PFSK-1 (cell line): ENCODE results near the gene PCSK5.

Experiments
- FOXP2 ChIP-seq: optimal IDR thresholded peaks from 2 replicates; pipeline ENCODE3; 2011; ENCODE audit warnings: borderline replicate concordance, control low read depth, inconsistent platforms; ENCODE audit not compliant: insufficient read depth; ENCODE audit errors: extremely low read length, extremely low read depth
- POLR2AphosphoS5 ChIP-seq: IDR thresholded peaks from 2 replicates; pipeline ENCODE4 v1.6.1; 2012; ENCODE audit warnings: low read depth, mild to moderate bottlenecking, control low read depth, low read length, moderate library complexity
- SIN3A ChIP-seq: IDR thresholded peaks from 2 replicates; pipeline ENCODE4 v1.6.1; 2012; ENCODE audit warnings: mild to moderate bottlenecking, low read length, moderate library complexity, borderline replicate concordance; ENCODE audit not compliant: insufficient read depth
- TAF1 ChIP-seq: IDR thresholded peaks from 2 replicates; pipeline ENCODE4 v1.6.1; 2012; ENCODE audit warnings: low read length, control low read depth, borderline replicate concordance; ENCODE audit not compliant: insufficient read depth
- TF ChIP-seq, protein P1 (sequence below), 2 experiments: IDR thresholded peaks; 2 replicates each; pipeline versions ENCODE4 v1.6.1 to v1.8.0; 2011 to 2012; ENCODE audit warnings: low read depth in 2 of 2, low read length in 2 of 2, control low read depth in 1 of 2, inconsistent platforms in 1 of 2, mild to moderate bottlenecking in 1 of 2, moderate library complexity in 1 of 2; ENCODE audit not compliant: insufficient read depth in 1 of 2

PCSK5 gene

DNA sequence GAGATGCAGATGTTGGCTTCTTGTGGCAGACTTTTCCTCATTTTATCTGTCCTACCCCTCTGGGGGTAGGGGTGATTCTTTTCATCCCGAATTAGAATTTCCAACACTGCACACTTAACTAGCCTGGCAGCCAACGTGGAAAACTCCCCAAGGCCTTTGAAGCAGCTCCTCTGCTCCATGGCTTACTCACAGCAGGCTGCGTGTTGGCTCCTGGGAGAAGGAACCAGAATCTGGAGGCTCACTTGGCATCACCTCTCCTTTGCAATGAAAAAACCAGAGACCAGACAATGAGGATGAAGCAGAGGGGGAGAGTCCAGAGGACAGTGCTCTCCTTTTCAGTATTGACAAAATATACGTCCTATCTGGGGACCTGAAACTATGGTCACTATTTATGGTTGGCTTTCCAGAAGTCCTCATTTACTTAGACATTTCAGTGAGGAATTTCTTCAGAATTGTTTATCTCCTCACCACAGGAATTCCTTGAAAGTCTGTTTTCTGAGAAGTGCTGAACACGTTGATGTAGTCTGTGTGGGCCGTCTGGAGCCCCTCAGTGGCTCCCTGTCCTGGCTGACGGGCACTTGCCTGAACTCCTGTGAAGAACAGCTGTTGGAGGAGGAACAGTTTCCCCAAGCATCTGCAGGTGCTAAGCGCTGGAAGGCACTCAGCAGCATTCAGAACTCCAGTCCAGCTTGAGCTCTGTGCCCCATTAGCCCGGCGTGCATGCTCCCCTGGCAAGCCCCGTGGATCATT, 272.5 kb downstream of the PCSK5 start:
- TF ChIP-seq TAF1 (no peak), POLR2AphosphoS5 (no peak), FOXP2 (no peak), SIN3A (no peak)
- TF ChIP-seq, protein P1, sequence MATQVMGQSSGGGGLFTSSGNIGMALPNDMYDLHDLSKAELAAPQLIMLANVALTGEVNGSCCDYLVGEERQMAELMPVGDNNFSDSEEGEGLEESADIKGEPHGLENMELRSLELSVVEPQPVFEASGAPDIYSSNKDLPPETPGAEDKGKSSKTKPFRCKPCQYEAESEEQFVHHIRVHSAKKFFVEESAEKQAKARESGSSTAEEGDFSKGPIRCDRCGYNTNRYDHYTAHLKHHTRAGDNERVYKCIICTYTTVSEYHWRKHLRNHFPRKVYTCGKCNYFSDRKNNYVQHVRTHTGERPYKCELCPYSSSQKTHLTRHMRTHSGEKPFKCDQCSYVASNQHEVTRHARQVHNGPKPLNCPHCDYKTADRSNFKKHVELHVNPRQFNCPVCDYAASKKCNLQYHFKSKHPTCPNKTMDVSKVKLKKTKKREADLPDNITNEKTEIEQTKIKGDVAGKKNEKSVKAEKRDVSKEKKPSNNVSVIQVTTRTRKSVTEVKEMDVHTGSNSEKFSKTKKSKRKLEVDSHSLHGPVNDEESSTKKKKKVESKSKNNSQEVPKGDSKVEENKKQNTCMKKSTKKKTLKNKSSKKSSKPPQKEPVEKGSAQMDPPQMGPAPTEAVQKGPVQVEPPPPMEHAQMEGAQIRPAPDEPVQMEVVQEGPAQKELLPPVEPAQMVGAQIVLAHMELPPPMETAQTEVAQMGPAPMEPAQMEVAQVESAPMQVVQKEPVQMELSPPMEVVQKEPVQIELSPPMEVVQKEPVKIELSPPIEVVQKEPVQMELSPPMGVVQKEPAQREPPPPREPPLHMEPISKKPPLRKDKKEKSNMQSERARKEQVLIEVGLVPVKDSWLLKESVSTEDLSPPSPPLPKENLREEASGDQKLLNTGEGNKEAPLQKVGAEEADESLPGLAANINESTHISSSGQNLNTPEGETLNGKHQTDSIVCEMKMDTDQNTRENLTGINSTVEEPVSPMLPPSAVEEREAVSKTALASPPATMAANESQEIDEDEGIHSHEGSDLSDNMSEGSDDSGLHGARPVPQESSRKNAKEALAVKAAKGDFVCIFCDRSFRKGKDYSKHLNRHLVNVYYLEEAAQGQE (IDR thresholded peaks at IDR 0.05; ENCODE audit: insufficient read depth in 1 of 2, low read depth in 2 of 2, low read length in 2 of 2): no peak

GRCh38 chr9:76166526-76166925, 276.1 kb downstream of the PCSK5 start:
- TF ChIP-seq, protein P1 (IDR thresholded peaks at IDR 0.05; ENCODE audit: insufficient read depth in 1 of 2, low read depth in 2 of 2, low read length in 2 of 2): no peak
- no peak for TF ChIP-seq POLR2AphosphoS5
- TF ChIP-seq SIN3A: no peak
- TF ChIP-seq FOXP2: no peak
- no peak for TF ChIP-seq TAF1

GRCh38 chr9:76176171-76176570, 285.7 kb downstream of the PCSK5 start:
- no peak for TF ChIP-seq SIN3A
- TF ChIP-seq FOXP2: no peak
- TF ChIP-seq, protein P1 (IDR thresholded peaks at IDR 0.05; ENCODE audit: insufficient read depth in 1 of 2, low read depth in 2 of 2, low read length in 2 of 2): no peak
- TF ChIP-seq POLR2AphosphoS5: no peak
- no peak for TF ChIP-seq TAF1

DNA sequence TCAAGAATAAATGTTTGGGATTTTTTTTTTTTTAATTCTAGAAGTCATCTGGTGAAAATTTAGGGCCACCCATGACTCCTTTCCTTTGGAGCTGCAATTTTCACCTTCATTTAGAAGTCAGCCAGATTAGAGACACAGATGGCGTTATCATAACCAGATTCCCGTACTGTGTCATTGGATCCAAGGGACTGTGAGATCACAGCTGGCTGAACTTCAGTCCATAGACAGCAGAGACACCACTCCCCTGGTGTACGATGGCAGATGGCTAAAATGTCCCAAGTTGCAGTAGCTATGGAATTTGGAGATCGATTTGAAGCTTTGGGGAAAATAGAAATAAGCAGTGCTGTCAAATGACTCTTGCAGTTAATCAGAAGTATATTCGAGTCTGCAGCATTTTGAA, 287.5 kb downstream of the PCSK5 start:
- TF ChIP-seq SIN3A (no peak), POLR2AphosphoS5 (no peak), TAF1 (no peak), FOXP2 (no peak)
- TF ChIP-seq, protein P1 (IDR thresholded peaks at IDR 0.05; ENCODE audit: insufficient read depth in 1 of 2, low read depth in 2 of 2, low read length in 2 of 2): no peak

DNA sequence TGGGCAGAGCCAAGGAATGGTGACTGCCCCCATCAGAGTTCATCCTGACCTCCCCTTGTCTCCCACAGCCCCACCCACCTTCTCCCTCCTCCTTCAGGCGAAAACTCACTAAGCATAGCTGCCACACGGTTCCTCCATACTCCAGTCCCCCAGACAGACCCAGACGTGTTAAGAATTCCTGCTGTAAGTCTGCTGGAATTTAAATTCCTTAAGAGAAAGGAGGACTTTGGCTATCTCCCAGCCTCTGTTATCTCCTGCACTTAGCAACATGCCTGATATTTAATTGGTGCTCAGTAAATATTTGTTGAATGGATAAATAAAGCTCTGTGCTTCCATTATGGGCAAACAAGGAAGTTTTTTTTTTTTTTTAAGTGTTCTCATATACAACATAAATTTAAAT, 290.1 kb downstream of the PCSK5 start:
- TF ChIP-seq POLR2AphosphoS5: no peak
- no peak for TF ChIP-seq FOXP2
- TF ChIP-seq, protein P1 (IDR thresholded peaks at IDR 0.05; ENCODE audit: insufficient read depth in 1 of 2, low read depth in 2 of 2, low read length in 2 of 2): no peak
- no peak for TF ChIP-seq SIN3A
- no peak for TF ChIP-seq TAF1
